ENCODE results near the gene HP1BP3. TPM values are rescaled to one million over a fixed set of nuclear protein-coding genes. Genes with fewer than 3 reads are reported as not detected.
"Not testable (repeated sequence)": the region's sequence is repeated elsewhere in the genome, so short reads cannot be mapped to it uniquely, and the experiment has no call there.

Gene HP1BP3
- total RNA-seq, 1 donor from 2014 or later, result 71.9 TPM

GRCh38 chr1:20728371-20729154 lies 58.5 kb downstream of the HP1BP3 start:
- DNase-seq (ENCODE audit: low spot score), result peak; percentile 43
- ATAC-seq, result no peak

- ATAC-seq, result no peak
- peak; percentile 41 for DNase-seq (ENCODE audit: low spot score)
Measured at GRCh38 chr1:20727746-20728316, 59.3 kb downstream of the HP1BP3 start.

GRCh38 chr1:20726932-20727745 lies 60.0 kb downstream of the HP1BP3 start:
- DNase-seq (ENCODE audit: low spot score) (peak; percentile 41), ATAC-seq (no peak)

- DNase-seq (ENCODE audit: low spot score) (peak; percentile 46), ATAC-seq (no peak)
Measured at GRCh38 chr1:20726118-20726911, 60.8 kb downstream of the HP1BP3 start.

- DNase-seq (ENCODE audit: low spot score) (peak; percentile 45), ATAC-seq (no peak)
Measured at GRCh38 chr1:20725189-20726117, 61.7 kb downstream of the HP1BP3 start.

- peak; percentile 37 for DNase-seq (ENCODE audit: low spot score)
- ATAC-seq, result no peak
Measured at GRCh38 chr1:20724364-20725188, 62.5 kb downstream of the HP1BP3 start.

GRCh38 chr1:20723537-20724363 lies 63.4 kb downstream of the HP1BP3 start:
- ATAC-seq, result no peak
- DNase-seq (ENCODE audit: low spot score), result peak; percentile 45

GRCh38 chr1:20723159-20723536 lies 64.0 kb downstream of the HP1BP3 start:
- DNase-seq (ENCODE audit: low spot score) (no peak), ATAC-seq (no peak)

- DNase-seq (ENCODE audit: low spot score), result no peak
- no peak for ATAC-seq
Measured at GRCh38 chr1:20721117-20722061, 65.7 kb downstream of the HP1BP3 start.

GRCh38 chr1:20720631-20721091 lies 66.4 kb downstream of the HP1BP3 start:
- DNase-seq (ENCODE audit: low spot score), result no peak
- ATAC-seq, result no peak

GRCh38 chr1:20719871-20720620 lies 67.1 kb downstream of the HP1BP3 start:
- ATAC-seq (no peak), DNase-seq (ENCODE audit: low spot score) (no peak)

- no peak for DNase-seq (ENCODE audit: low spot score)
- no peak for ATAC-seq
Measured at GRCh38 chr1:20719261-20719660, 67.8 kb downstream of the HP1BP3 start.

GRCh38 chr1:20718343-20718882 lies 68.7 kb downstream of the HP1BP3 start:
- DNase-seq (ENCODE audit: low spot score); ATAC-seq: not testable (repeated sequence)

GRCh38 chr1:20717452-20718342 lies 69.4 kb downstream of the HP1BP3 start, which contains the start of gene KIF17:
KIF17 (minus strand) TSS chr1:20718007; CDS start chr1:20717706, 301 bp downstream.
- ATAC-seq (peak; percentile 88), DNase-seq (ENCODE audit: low spot score) (peak; percentile 84)

- DNase-seq (ENCODE audit: low spot score) (no peak), ATAC-seq (no peak)
Measured at GRCh38 chr1:20716232-20716631, 70.9 kb downstream of the HP1BP3 start.
